ENCODE measurements around the gene BCAM. TPM values are rescaled to one million over a fixed set of nuclear protein-coding genes. Genes with fewer than 3 reads are reported as not detected.
"Not testable (repeated sequence)": the region's sequence is repeated elsewhere in the genome, so short reads cannot be mapped to it uniquely, and the experiment has no call there.

Gene BCAM
- total RNA-seq, 1 donor from 2014 or later = 5.7 TPM

GRCh38 chr19:44813841-44814470 is 5.1 kb downstream of the BCAM start:
- no peak for DNase-seq (ENCODE audit: low spot score in 2 of 2)
- FAIRE-seq = no peak

- FAIRE-seq = no peak
- no peak for DNase-seq (ENCODE audit: low spot score in 2 of 2)
These were observed 5.6 kb downstream of the BCAM start for GRCh38 chr19:44814517-44814916.

DNA sequence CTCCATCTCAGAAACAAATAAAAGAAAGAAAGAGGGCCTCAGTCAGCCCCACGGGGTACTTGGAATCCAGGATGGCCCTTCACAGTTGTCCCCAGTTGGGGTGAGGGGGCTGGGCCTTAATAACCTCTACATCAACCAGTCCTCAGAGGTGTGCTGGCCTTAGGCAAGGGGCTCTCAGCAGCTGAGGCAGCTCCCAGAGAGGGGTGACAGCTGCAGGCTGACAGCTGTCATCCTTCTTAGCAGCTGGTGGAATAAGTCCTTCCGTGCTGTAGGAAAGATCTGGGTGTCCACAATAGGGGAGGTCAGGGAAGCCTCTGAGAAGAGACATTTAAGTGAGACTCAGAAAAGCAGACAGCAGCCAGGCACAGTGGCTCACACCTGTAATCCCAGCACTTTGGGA is 7.4 kb downstream of the BCAM start:
- FAIRE-seq (no peak), DNase-seq (ENCODE audit: low spot score in 2 of 2) (no peak)

GRCh38 chr19:44817725-44818465 is 9.0 kb downstream of the BCAM start:
- DNase-seq (ENCODE audit: low spot score in 2 of 2) (no peak), FAIRE-seq (no peak)

- DNase-seq (ENCODE audit: low spot score in 2 of 2) = no peak
- no peak for FAIRE-seq
These were observed 9.6 kb downstream of the BCAM start for GRCh38 chr19:44818466-44819031.

- DNase-seq (ENCODE audit: low spot score in 2 of 2) = no peak
- no peak for FAIRE-seq
These were observed 10.4 kb downstream of the BCAM start for GRCh38 chr19:44819246-44819832.

DNA sequence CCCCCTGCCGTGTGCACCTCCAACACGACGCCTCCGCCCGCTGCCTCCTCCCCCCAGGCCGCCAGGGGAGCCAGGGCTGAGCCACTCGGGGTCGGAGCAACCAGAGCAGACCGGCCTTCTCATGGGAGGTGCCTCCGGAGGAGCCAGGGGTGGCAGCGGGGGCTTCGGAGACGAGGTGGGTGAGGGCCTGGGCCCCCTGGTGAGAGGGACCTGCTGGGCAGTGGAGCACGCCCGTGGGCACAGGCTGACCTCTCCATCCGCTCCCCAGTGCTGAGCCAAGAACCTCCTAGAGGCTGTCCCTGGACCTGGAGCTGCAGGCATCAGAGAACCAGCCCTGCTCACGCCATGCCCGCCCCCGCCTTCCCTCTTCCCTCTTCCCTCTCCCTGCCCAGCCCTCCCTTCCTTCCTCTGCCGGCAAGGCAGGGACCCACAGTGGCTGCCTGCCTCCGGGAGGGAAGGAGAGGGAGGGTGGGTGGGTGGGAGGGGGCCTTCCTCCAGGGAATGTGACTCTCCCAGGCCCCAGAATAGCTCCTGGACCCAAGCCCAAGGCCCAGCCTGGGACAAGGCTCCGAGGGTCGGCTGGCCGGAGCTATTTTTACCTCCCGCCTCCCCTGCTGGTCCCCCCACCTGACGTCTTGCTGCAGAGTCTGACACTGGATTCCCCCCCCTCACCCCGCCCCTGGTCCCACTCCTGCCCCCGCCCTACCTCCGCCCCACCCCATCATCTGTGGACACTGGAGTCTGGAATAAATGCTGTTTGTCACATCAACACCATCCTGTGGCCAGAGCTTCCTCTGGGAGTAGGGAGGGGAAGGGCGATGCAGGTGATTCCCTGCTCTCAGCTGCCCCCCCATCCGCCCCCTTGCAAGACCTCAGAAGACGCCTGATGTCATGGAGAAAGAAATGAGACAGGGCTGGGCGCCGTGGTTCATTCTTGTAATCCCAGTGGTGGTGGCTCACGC is 12.0 kb downstream of the BCAM start:
- FAIRE-seq (no peak), DNase-seq (ENCODE audit: low spot score in 2 of 2) (peak in 1 of 2 donors; percentile 66)

- DNase-seq (ENCODE audit: low spot score in 2 of 2) (no peak), FAIRE-seq (no peak)
These were observed 13.3 kb downstream of the BCAM start for GRCh38 chr19:44822177-44822576.

DNA sequence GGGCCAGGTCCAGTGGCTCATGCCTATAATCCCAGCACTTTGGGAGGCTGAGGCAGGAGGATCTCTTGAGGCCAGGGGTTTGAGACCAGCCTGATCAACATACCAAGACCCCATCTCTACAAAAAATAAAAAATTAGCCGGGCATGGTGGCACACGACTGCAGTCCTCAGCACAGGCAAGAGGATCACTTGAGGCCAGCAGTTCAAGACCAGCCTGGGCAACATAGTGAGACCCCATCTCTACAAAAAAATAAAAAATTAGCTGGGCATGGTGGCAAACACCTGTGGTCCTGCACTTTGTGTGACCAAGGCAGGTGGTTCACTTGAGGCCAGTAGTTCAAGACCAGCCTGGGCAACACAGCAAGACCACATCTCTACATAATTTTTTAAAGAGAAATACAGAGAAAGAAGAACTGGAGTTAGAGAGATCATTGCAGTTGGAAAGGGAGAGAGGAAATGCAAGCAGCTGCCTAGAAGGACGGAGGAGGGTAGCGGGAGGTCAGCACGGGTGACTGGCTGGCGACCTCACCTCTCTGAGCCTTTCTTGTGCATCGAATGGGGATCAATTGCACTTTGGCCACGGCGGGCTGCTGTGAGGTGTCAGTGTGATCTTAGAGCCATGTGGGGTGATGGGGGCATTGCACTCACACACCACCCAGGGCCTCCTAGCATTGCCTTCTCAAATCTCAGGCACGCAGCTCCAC is 13.9 kb downstream of the BCAM start:
- no peak for FAIRE-seq
- DNase-seq (ENCODE audit: low spot score in 2 of 2) = no peak

- FAIRE-seq = no peak
These were observed 14.4 kb downstream of the BCAM start for GRCh38 chr19:44823373-44823698.

DNA sequence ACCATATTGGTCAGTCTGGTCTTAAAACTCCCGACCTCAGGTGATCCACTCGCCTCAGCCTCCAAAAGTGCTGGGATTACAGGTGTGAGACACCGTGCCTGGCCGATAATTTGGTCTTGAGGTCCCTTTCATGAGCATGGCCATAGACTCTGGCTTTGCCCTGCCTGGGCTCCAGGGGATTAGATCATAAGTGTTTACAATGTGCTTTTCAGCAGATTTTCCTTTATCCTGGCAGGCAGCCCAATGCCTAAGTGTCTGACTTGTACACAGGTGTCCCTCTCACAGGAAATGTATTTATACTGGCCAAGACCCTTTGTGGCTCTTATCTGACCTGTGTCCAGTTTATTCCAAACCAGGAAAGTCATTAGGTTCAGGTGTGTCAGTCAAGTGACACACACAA is 15.9 kb downstream of the BCAM start:
- no peak for FAIRE-seq
- no peak for DNase-seq (ENCODE audit: low spot score in 2 of 2)

More at GRCh38 chr19:44823373-44823698, 14.4 kb downstream of the BCAM start:
- DNase-seq (ENCODE audit: low spot score in 2 of 2) = no peak

DNA sequence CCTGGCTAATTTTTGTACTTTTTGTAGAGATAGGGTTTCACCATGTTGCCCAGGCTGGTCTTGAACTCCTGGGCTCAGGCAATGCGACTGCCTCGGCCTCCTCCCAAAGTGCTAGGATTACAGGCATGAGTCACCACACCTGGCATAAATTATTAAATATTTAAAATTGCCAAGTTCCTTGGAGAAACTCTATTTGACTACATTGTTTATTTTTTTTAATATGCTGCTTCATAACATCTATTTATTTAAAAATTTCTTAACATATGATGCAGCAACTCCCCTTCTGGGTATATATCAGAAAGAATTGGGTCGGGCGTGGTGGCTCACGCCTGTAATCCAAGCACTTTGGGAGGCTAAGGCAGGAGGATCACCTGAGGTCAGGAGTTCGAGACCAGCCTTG is 24.0 kb downstream of the BCAM start:
- not testable (repeated sequence) for DNase-seq (ENCODE audit: low spot score in 2 of 2); FAIRE-seq

GRCh38 chr19:44834399-44834798 is 25.5 kb downstream of the BCAM start:
- DNase-seq (ENCODE audit: low spot score in 2 of 2); FAIRE-seq: not testable (repeated sequence)

- no peak for DNase-seq (ENCODE audit: low spot score in 2 of 2)
- no peak for FAIRE-seq
These were observed 30.4 kb downstream of the BCAM start for GRCh38 chr19:44839276-44839675.

DNA sequence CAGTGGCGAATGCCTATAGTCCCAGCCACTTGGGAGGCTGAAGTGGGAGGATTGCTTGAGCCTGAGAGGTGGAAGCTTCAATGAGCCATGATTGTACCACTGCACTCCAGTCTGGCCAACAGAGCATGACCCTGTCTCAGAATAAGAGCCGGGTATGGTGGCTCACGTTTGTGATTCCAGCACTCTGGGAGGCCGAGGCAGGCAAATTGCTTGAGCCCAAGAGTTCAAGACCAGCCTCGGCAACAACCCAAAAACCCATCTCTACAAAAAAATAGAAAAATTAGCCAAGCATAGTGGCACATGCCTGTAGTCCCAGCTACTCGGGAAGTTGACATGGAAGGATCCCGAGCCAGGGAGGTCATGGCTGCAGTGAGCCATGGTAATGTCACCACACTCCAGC is 31.9 kb downstream of the BCAM start:
- DNase-seq (ENCODE audit: low spot score in 2 of 2) (no peak), FAIRE-seq (no peak)

DNA sequence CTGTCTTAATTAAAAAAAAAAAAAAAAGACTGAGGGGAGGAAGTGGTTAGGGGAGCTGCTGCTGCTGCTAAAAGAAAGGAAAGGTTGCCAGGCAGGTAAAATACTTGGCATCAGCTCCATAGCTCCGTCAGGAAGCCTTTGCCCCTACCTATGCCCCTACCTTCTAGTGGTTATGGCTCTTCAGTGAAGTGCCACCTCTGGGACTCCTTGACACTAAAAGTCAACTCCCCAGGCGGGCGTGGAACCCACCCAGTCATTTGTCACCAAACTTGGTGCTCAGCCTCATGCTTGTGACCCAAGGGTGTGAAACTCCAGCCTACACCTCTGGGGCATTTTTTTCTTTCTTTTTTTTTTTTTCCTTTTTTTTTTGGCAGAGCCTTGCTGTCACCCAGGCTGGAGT is 32.3 kb downstream of the BCAM start:
- no peak for DNase-seq (ENCODE audit: low spot score in 2 of 2)
- FAIRE-seq = no peak

DNA sequence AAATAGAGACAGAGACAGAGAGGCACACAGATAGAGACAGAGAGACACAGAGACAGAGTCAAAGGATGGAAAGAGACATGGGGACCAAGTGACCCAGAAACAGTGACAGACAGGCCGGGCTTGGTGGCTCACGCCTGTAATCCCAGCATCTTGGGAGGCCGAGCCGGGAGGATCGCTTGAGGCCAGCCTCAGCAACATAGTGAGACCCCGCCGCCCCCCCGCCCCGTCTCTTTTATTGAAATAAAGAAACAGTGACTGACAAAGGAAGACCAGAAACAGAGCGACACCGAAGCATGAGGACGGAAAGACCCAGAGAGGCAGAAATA is 36.3 kb downstream of the BCAM start:
- DNase-seq (ENCODE audit: low spot score in 2 of 2) = no peak
- no peak for FAIRE-seq

- no peak for FAIRE-seq
These were observed 36.9 kb downstream of the BCAM start, which contains the start of gene NECTIN2 for GRCh38 chr19:44845612-44846454. TSS of gene NECTIN2 (plus strand) at chr19:44846297. CDS start at chr19:44846526, 229 bp downstream.

More at GRCh38 chr19:44845612-44846454, 36.9 kb downstream of the BCAM start, which contains the start of gene NECTIN2:
- peak; percentile 88 to 96 for DNase-seq (ENCODE audit: low spot score in 2 of 2)

Data from frontal cortex (tissue), 4 donors.